Peyer's patch (tissue), 4 donors: Measurements from ENCODE around the gene SF3B5.

Experiments
- CTCF ChIP-seq, 6 experiments: fragments of 450-650 bp in 4 of 6; fragments of 200-600 bp in 2 of 6; sonication (generic) in 1 of 6; IDR thresholded peaks; one replicate each; pipeline ENCODE4 v1.5.1; 2017 to 2019; ENCODE audit warnings: antibody characterized with exemption in 6 of 6, mild to moderate bottlenecking in 3 of 6, moderate library complexity in 1 of 6
- POLR2A ChIP-seq, 2 donors: fragments of 450-650 bp; IDR thresholded peaks; one replicate each; pipeline ENCODE4 v1.5.1; 2017; ENCODE audit warnings: antibody characterized with exemption in 2 of 2, mild to moderate bottlenecking in 2 of 2, moderate library complexity in 2 of 2

GRCh38 chr6:144059139-144059538 is 36.2 kb downstream of the SF3B5 start:
- no peak for TF ChIP-seq CTCF (IDR thresholded peaks at IDR 0.05)
- TF ChIP-seq POLR2A (IDR thresholded peaks at IDR 0.05), result no peak
